ENCODE results near the gene ZNF385A. TPM values are rescaled to one million over a fixed set of nuclear protein-coding genes. Genes with fewer than 3 reads are reported as not detected.

Gene ZNF385A
- total RNA-seq, 3 donors from 2014 or later (not counting 1 experiment from before 2014, with no cell fraction given) = 5.4 to 9.8 (median 8.9) TPM

DNA sequence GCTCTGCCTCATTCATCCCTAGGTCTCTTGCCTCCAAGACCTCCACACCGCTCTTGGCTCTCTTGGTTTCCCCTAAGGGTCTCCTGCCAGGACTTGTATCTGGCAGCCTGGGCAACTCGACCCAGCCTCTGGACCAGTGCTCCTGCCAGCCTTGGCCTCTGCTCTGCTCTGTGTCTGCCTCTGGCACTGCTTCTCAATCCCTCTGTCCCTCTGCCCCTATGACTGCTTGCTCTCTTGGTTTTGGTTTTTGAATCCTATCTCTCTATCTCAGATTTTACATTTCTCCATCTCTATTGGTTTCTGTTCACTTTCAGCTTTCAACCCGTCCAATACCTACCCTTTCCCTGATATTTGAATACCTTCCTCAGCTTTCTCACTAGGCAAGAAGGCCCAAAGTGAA is 28.3 kb upstream of the ZNF385A start:
- intact Hi-C loops (cut with micrococcal nuclease) = no loop called here
- Histone ChIP-seq H3K4me1 (ENCODE audit: control insufficient read depth, insufficient read depth, low read length) (peaks cover 90% of the 10 kb centered on the region), H3K9me3 (ENCODE audit: control insufficient read depth, insufficient read depth, low read length) (no peaks in the 10 kb centered on the region), H3K27me3 (ENCODE audit: control insufficient read depth, insufficient read depth, low read length) (no peaks in the 10 kb centered on the region), H3K27ac (ENCODE audit: low read length) (peak overlapping the region; percentile 89), H3K36me3 (ENCODE audit: control insufficient read depth, insufficient read depth, low read length) (peaks cover 26% of the 10 kb centered on the region), H3K4me3 (ENCODE audit: low read length) (peak overlapping the region; percentile 27)
- Mint-ChIP-seq H3K27ac (peak overlapping the region; percentile 87 to 91), H3K36me3 (no peaks in the 10 kb centered on the region), H3K9me3 (no peaks in the 10 kb centered on the region), H3K27me3 (ENCODE audit: low read depth in 2 of 2) (no peaks in the 10 kb centered on the region), H3K4me3 (peak overlapping the region; percentile 72), H3K4me1 (peaks cover 56 to 83% of the 10 kb centered on the region in 2 donors)
- TF ChIP-seq, protein P1, sequence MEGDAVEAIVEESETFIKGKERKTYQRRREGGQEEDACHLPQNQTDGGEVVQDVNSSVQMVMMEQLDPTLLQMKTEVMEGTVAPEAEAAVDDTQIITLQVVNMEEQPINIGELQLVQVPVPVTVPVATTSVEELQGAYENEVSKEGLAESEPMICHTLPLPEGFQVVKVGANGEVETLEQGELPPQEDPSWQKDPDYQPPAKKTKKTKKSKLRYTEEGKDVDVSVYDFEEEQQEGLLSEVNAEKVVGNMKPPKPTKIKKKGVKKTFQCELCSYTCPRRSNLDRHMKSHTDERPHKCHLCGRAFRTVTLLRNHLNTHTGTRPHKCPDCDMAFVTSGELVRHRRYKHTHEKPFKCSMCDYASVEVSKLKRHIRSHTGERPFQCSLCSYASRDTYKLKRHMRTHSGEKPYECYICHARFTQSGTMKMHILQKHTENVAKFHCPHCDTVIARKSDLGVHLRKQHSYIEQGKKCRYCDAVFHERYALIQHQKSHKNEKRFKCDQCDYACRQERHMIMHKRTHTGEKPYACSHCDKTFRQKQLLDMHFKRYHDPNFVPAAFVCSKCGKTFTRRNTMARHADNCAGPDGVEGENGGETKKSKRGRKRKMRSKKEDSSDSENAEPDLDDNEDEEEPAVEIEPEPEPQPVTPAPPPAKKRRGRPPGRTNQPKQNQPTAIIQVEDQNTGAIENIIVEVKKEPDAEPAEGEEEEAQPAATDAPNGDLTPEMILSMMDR (IDR thresholded peaks at IDR 0.05) = no peak
- 73% methylated on average over 2 of the region's 3 CpGs for WGBS (ENCODE audit: insufficient coverage)
- ATAC-seq (peak in 2 of 3 donors; percentile 7 to 17), DNase-seq (peak in 1 of 2 donors; percentile 53)

DNA sequence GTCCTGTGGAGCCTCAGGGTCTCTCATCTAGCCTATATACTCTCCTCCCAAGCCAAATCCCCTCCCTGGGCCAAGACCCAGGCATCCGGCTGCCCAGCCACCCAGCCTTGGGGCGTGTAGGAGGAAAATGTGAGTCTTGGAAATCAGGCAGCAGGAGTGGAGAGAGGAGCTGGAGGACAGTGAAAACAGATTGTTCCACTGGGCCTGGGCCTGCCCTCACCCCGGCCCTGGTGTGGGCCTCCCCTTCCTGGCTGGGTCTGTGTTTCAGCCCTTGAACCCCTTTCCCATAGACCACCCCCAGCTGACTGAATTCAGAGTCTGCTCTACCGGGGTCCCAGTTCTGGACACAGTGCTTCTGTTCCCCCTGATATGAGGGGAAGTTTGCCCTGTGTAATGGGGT is 27.8 kb upstream of the ZNF385A start:
- peak overlapping the region; percentile 87 to 91 for H3K27ac Mint-ChIP-seq
- peaks cover 30% of the 10 kb centered on the region for H3K36me3 ChIP-seq (ENCODE audit: control insufficient read depth, insufficient read depth, low read length)
- ATAC-seq = no peak
- peaks cover 1% of the 10 kb centered on the region for H3K36me3 Mint-ChIP-seq
- peak overlapping the region; percentile 27 for H3K4me3 ChIP-seq (ENCODE audit: low read length)
- peaks cover 89% of the 10 kb centered on the region for H3K4me1 ChIP-seq (ENCODE audit: control insufficient read depth, insufficient read depth, low read length)
- TF ChIP-seq, protein P1 (IDR thresholded peaks at IDR 0.05) = no peak
- intact Hi-C loops (cut with micrococcal nuclease) = no loop called here
- peaks cover 53 to 83% of the 10 kb centered on the region in 2 donors for H3K4me1 Mint-ChIP-seq
- DNase-seq = no peak
- no peaks in the 10 kb centered on the region for H3K27me3 ChIP-seq (ENCODE audit: control insufficient read depth, insufficient read depth, low read length)
- no peaks in the 10 kb centered on the region for H3K9me3 Mint-ChIP-seq
- H3K4me3 Mint-ChIP-seq = peak overlapping the region; percentile 72
- 40% methylated on average over 3 of the region's 4 CpGs for WGBS (ENCODE audit: insufficient coverage)
- no peaks in the 10 kb centered on the region for H3K9me3 ChIP-seq (ENCODE audit: control insufficient read depth, insufficient read depth, low read length)
- no peaks in the 10 kb centered on the region for H3K27me3 Mint-ChIP-seq (ENCODE audit: low read depth in 2 of 2)
- peak overlapping the region; percentile 89 for H3K27ac ChIP-seq (ENCODE audit: low read length)

DNA sequence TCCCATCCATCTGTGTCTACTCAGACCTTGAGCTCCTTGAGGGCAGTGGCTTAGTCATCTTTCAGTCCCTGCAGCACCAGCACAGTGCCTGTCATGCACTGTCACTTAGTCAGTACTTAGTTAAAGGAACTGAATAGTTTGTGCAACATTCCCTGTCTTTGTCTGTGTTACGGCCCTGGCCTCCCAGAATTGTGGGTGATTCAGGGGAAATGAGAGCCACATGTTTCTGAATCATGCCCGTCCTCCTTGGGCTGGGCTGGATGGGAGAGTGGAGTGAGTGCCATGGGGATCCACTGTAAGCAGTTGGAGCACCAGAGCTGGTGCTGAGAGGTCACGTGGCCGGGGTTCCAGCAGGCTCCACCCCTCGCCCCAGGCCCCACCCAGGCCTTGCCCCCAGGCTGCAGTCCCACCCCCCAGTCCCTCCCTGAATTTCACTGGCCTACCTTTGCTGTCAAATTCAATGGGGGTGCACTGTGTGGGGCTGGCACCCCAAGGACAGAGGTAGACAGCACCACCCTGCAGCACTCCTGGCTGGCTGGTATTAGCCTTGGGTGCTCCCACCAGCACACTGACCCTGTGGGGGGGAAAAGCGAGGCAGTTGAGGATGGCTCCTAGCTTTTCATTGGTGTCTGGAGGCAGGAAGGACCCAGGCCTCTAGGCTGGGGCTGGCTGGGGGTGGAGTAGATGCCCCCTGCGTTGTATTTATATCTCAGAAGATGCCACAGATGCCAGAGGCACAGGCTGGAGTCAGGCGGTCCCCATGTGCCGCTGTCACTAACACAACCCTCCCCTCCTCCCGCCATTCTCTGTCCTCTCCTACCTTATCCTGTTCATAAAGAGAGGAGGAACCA is 27.1 kb upstream of the ZNF385A start:
- ATAC-seq (peak; percentile 33 to 49 (median 38)), DNase-seq (peak; percentile 39 to 73)
- TF ChIP-seq, protein P1 (IDR thresholded peaks at IDR 0.05) = no peak
- no peak overlapping the region for H3K4me3 ChIP-seq (ENCODE audit: low read length)
- no peaks in the 10 kb centered on the region for H3K27me3 ChIP-seq (ENCODE audit: control insufficient read depth, insufficient read depth, low read length)
- intact Hi-C loops (cut with micrococcal nuclease) = no loop called here
- peaks cover 82% of the 10 kb centered on the region for H3K4me1 ChIP-seq (ENCODE audit: control insufficient read depth, insufficient read depth, low read length)
- Mint-ChIP-seq H3K36me3 (peaks cover 8% of the 10 kb centered on the region), H3K27ac (peak overlapping the region; percentile 87 to 91), H3K4me3 (peak overlapping the region; percentile 40), H3K27me3 (ENCODE audit: low read depth in 2 of 2) (no peaks in the 10 kb centered on the region), H3K4me1 (peaks cover 53 to 83% of the 10 kb centered on the region in 2 donors), H3K9me3 (no peaks in the 10 kb centered on the region)
- peaks cover 37% of the 10 kb centered on the region for H3K36me3 ChIP-seq (ENCODE audit: control insufficient read depth, insufficient read depth, low read length)
- no peaks in the 10 kb centered on the region for H3K9me3 ChIP-seq (ENCODE audit: control insufficient read depth, insufficient read depth, low read length)
- WGBS (ENCODE audit: insufficient coverage) = 42% methylated on average over 8 of the region's 10 CpGs
- H3K27ac ChIP-seq (ENCODE audit: low read length) = peak overlapping the region; percentile 89

Measured in natural killer cell (primary cell).